Stimulated activated CD8-positive, alpha-beta memory T cell treated with anti-CD3 and anti-CD28 coated beads, Interleukin-4, amount 100 ng/mL, for 48 hours (primary cell): ENCODE data around the gene XG.
A peak's percentile ranks its signal among the peaks of the same experiment; 100 is the strongest.
"Not testable (repeated sequence)": the region's sequence is repeated elsewhere in the genome, so short reads cannot be mapped to it uniquely, and the experiment has no call there.

Source experiments
- DNase-seq: peaks from one replicate; pipeline ENCODE4 v3.0.0-alpha.2; 2020

XG gene, protein sequence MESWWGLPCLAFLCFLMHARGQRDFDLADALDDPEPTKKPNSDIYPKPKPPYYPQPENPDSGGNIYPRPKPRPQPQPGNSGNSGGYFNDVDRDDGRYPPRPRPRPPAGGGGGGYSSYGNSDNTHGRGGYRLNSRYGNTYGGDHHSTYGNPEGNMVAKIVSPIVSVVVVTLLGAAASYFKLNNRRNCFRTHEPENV

DNA sequence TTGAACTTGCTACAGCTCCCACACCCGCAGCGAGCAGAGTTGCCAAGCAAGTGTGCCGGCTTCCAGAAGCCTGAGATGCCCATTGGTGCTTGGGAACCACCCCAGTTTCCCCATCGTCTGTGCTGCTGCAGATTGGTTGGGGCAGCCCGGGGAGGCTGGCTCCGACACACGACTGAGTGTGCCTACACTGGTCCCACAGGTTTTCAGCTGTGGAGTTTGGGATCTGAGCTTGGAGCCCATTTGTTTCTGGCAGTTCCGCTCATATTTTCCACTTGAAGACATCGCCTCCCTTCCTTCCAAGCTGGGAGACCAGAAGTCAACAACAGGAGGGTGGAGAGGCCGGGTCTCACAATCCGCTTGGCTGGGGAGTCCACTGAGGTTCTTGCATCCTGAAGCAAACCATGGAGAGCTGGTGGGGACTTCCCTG, at the start of gene XG:
Gene XG, plus strand, starts transcription at position 167 of the 427 bp plus-strand sequence. Its CDS starts 235 bp downstream, at position 402.
- DNase-seq: not testable (repeated sequence)

DNA sequence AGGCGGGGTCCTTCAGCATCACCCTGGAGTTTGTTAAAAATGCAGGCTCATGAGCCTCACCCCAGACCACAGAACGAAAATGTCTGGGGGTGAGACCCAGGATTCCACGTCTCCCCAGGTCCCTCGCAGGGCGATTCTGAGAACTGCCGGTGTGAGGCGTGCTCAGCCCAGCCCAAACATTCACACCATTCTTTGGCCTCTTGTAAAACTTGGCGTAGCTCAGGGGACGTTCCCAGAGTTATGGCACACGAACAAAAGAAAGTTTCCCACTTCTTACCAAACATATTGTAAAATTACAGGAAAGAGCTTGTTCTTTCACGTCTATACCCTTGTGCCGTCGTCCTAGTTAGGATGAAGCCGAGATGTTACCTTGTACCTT, 47.9 kb upstream of the XG start:
- no peak for DNase-seq

DNA sequence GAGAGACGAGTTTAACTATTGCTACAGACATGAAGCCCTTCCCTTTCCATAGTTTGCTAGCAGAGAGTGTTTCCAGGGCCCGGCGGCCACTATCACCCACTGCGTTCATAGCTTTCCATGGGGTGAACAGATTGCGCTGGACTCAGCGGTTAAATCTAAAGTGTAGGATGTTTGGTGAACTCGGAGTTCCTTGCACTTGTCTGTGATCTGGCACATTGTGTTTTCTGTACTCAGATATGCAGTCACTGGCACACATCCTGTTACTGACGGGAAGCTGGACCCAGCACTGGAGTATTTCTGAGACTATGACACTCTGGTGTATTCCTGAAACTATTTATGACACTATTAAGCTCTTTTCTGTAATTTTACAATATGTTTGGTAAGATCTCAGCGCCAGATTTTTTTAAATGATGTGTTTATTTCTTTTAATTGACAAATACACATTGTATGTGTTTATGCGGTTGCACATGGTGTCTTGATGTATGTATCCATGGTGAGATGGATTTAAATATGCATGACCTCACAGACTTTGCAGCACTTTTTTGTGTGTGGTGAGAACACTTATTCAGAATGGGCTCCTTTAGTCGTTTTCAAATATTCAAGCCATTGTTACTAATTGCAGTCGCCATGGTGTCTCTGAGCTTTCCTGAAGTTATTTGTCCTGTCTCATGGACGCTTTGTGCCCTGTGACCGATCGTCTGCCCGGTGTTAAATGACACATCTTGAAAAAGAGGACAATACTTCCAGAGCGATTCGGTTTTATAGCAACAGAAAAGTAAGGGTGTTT, 46.6 kb upstream of the XG start:
- no peak for DNase-seq

DNA sequence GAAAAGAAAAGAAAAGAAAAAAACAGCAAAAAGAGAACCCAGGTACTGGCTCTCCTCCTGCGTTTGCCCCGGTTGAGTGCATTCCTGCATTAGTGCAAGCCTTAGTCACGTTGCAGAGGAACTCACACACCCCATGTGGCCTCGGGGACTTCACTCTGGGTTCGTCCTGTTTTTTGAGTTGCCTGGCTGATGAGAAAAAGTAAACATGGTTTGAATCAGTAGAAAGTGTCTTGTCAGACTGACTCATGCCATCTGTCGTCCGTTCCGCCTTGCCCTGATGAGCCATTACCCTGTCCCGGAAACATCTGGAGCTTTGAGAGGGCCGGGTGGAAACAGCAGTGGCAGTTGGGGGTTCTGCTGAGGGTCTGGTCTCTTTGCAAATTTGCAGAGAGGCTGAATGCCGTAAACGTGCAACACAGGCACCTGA, 44.5 kb upstream of the XG start:
- DNase-seq: peak; percentile 77

DNA sequence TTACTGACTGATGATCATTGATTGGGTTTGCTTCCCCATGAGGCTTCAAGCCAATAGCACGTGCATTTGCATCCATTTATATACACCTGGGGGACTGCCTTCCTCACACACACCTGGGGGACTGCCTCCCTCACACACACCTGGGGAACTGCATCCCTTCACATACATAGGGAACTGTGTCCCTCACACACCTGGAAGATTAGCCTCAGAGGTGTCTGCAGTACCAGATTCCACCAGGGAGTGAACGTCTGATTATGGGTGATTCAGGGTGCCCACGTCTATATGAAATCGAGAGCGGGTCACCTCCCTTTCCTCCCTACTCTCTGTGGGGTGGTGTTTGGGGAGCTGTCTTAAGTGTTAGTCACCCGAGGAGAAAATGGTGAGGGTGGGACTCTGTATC, 43.8 kb upstream of the XG start:
- DNase-seq: no peak

DNA sequence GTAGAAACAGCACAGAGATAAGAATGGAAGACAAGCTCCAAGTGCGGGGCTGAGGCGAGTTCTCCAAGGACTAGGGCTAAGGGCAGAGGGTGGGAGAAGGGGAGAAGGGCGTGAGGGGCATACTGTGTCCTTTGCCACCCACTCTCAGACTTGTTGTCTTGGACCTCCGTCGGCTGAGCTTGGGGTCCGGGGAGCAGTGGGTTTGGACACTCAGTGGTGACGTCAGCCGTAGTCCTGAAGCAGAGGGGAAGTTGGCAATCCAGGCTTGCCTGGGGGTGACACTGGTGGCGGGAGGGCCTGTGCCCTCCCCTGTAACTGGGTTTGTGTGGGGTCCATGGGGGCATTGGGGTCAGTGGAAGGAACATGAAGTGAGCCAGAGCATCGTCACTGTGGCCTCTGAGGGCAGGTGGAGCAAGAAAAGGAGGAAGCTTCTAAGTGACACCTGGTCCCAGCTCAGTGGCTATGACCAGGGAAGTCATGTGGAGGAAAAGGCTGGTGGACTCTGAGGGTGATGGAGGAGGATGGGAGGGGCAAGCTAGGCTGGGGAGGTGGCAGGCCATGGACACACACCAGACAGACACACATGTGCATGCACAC, 43.1 kb upstream of the XG start:
- DNase-seq: no peak

DNA sequence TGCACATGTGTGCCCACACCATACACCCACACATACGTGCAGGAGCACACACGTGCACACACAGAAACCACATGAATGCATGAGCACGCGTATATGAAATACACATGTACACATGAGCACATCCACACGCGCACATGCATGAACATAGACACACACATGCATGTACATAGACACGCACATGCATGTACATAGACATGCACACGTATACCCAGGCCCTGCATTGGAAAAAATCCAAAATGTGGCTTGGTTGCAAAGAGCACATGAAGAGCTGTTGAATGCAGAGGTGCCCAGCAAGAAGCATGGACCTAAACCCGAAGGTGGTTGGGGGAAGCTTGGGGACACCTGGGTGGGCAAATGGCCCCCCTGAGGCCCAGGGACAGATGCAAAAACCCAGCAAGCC, 42.3 kb upstream of the XG start:
- no peak for DNase-seq

DNA sequence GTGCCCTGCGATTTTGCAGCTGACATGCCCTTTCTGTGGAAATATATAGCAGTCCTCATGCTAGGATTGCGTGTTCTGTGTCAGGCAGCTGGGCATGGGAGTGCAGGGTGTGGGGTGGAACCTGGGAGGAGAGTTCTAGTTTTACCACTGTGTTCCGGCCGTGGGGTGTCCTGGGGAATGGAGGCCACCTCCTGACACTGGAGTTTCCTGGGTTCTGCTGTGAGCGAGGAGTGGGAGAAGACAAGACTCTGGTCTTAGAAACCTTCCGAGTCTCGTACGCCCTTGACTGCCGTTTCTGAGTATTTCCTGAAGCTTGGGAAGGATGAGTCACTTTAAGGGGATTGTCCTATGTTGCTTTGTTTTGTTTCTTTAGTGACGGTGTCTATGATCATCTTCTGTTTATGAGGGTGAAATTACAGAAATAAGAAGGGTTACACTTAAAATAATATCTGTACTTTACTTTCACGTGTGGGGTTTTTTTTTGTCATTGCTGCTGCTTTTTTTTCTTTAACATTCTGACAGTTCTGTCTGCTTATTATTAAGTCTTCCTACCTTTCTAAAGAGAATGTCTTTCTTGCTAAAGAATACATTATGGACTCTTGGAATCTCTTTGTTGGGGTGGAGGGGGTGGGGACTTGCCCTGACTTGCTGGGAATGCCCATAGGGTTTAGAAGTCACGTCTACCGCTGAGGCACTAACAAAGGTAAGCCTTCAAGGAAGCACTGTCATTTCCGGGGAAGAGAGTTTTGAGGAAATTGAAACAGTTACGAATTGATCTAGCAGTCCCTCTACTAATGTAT, 41.6 kb upstream of the XG start:
- DNase-seq: peak; percentile 59

DNA sequence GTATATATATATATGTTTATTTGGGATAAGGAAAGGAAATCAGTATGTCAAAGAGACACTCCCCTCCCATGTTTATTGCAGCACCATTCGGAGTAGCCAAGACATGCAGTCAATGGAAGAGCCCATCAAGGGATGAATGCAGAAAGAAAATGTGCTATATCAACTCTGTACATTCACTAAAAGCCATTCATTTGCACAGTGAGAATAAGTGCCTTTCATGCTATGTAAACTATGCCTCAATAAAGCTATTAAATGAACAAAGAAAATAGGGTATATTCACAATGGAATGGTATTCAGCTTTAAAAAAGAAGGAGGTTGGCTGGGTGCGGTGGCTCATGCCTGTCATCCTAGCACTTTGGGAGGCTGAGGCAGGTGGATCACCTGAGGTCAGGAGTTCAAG, 40.4 kb upstream of the XG start:
- DNase-seq: no peak

DNA sequence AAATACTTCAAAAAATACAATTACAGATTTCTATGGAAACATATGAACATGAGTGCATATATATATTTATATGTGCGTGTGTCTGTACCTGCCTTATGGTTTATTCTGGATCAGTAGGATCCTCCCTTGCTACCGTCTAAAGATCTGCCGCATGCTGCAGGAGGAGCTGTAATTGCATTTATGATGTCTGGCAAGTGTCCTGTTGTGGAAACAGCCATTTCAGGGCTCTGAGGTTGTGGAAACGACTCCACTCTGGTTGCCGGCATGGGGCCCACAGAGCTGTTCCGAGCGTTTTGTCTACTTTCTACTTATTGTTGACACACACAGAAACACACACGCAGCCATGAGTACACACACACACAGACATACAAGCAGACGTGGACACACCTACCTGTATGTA, 39.4 kb upstream of the XG start:
- DNase-seq: no peak

DNA sequence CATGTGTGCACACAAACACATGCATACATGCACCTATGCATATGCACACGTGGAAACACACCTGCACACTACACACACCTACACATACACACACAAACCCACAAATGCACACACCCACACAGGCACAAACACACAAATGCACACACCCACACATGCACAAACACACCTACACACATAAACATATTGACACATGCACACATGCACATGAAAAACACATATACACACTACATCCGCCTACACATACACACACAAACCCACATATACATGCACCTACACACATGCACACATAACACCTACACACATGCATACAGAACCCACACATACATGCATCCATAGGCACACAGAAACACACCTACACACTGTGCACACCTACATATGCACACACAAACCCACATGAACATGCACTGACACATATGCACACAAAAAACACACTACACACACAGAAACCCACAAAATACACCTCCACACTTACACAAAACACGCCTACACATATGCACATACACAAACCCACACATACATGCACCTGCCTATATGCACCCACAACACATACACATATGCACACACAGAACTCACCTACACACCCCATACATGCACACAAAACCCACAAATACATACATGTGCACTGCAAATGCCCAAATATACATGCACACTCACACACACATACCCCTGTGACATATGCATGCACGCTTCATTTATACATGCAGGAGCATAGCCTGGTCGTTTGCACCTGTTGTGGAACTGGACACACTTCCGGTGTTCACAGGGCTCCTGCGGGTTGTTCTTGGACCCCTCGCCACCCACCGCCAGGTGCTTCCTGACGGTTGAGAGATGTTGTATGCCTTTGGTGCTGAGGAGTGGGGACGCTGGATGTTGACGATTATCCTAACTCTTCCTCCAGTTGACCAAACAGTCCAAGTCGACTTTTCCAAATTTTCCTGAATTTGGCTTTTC, 38.7 kb upstream of the XG start:
- no peak for DNase-seq

DNA sequence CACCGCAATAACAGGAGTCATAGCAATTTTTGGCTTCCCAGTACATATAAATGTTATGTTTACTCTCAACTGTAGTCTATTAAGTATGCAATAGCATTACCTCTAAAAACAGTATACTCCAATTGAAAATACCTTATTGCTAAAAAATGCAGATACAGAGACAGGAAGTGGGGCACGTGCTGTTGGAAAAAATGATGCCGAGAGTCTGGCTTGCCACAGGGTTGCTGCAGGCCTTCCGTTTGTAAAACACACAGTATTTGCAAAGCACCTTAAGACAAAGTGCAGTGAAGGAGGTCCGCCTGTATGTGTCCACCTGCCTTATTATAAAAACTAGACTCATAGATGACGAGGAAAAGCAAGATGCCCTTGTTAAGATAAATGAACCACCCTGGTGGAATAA, 37.3 kb upstream of the XG start:
- DNase-seq: no peak

DNA sequence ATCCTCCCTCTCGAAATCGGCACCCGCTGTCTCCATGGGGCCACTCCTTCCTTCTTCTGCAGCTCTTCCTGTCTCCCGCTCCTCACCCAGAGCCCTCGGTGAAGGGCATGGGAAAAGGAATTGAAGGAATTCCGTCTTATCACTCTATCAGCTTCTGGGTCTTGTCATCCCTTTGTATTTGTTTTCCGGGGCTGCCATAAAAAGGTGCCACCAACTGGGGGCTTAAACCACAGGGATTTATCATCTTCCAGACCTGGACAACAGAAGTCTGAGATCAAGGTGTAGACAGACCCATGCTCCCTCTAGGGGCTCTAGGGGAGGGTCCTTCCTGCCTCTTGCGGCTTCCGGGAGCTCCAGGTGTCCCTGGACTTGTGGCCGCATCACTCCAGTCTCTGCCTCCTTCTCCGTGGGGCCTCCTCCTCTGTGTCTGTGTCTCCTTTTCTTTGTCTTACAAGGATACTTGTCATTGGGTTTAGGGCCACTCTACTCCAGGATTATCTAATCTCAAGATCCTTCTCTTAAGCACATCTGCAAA, 36.7 kb upstream of the XG start:
- no peak for DNase-seq

DNA sequence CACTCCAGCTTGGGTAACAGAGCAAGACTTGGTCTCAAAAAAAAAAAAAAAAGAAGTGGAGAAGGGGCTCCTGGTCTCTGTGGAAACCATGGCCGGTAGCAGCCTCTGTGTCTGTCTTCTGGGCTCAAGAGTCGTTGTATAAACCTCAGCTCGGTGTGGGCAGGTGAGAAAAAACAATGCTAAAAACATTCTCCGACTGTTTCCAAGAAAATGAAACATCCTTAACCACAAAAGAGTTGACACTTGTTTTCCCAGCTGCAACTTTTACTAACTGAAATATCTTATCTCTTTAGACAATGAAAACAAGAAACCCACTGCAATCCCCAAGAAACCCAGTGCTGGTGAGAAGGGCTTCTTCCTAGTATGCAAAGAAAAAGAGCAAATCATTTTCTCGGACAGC, 34.5 kb upstream of the XG start:
- DNase-seq: no peak

DNA sequence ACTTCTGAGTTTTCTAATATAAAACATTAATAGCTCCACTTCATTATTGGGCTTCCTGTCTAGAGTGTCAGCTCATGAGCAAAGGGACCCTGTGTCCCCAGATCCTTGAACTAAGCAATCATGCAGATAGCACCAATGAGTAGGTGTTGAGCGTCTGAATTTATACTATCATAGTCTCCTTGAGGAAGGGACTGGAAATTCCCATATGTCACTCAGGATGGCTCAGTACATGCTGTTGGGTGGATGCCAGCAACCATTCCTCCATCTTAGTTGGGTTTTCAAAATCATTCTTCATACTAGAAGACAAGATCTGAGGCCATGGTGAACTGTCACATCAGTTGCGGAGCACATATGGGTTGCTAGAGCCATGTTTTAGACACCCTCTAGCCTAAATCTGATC, 33.0 kb upstream of the XG start:
- no peak for DNase-seq

DNA sequence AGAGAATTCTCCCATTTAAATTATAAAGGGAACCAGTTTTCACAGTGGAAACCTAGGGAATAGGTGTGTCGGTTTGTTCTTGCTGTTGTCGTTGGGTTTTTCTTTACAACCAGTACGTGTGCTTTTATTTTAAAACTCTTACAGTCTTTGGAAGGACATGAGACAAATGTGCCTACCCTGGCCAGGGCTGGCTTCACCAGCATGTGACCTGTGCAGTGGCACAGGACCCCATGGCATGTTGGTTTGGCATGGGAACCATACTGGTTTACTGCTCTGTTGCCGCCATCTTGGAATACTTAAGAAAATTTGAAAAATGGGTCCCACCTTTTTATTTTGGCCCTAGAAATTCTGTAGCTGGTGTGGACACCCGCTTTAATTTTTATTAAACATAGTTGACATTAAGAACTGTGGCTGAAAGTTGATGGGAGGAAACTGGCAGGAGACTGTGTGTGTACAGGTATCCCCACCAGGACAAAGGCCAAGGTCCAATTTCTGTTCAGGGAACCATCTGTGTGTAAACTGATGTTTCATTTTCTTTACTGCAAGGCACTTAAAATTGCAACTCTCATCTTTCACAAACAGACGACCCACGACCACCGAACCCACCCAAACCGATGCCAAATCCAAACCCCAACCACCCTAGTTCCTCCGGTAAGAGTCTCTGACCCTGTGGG, 31.9 kb upstream of the XG start:
- no peak for DNase-seq

DNA sequence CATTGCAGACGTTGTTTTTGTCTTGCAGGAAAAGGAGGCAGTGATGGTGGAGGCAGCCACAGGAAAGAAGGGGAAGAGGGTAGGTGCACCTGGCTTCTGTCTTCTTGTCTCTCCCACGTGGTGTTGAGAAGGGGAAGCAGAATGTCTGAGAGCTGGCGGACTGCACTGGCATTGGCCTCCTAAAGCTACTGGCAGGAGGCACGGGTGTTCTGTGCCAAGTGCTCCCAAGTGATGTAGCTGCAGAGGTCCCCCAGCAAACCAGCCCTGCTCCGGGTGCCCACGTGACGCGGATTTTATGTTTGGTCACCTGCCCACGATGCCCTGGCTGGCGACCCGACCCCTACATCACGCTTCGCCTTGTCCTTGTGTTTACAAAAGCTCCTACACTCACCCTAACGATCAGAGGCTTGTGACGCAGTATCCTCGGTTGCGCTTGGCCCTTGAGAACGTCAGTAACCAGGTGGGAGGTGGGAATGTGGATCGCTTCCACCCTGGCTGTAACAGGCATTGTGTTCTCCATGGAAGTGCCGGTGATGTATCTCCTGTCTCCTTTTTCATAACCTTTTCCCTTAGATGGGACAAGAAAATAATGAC, 28.5 kb upstream of the XG start:
- DNase-seq: no peak

DNA sequence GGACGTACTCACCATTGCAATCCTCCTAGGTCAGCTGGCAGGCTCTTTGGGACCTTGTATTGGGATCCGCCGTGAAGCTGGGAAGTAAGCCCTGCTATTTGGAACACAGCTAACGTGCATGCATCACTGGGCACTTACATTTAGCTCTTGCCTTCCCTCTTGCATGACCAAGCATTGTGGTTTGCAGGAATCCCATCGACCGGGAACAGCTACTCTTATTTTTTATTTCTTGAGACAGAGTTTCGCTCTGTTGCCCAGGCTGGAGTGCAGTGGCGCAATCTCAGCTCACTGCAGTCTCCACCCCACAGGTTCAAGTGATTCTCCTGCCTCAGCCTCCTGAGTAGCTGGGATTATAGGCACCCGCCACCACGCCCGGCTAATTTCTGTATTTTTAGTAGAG, 24.6 kb upstream of the XG start:
- DNase-seq: not testable (repeated sequence)

DNA sequence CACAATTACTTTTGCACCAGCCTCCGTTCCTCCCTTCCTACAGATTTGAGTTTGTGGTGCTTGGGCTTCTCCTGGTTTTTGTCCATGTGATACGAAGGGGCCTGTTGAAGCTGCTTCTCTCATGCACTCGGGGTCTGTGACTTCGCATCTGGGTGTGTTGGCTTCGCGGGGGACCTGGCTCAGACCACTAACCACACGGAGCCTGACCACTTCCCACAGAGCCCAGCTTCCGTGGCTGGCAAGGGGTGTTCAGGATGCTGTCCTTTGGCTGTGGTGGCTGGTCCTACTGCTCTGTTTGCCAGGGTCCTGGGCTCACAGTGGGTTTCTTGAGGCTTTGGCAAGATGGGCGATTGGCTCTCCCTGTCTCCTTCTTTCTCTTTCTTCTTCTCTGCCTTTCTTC, 19.8 kb upstream of the XG start:
- DNase-seq: no peak

DNA sequence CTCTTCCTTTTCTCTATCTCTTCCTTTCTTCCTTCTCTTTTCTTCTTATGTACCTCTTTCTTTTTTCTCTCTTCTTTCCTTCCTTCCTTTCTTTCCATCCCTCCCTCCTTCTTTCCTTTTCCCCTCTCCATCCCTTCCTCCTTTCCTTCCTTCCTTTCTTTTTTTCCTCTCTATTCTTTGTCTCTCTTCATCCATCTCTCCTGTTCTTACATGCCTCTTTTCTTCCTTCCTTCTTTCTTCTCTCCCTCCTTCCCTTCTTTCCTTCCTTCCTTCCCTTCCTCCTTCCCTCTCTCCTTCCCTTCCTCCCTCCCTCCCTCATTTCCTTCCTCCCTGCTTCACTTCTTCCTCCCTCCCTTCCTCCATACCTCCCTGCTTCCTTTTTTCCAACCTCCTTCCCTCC, 19.2 kb upstream of the XG start:
- no peak for DNase-seq

DNA sequence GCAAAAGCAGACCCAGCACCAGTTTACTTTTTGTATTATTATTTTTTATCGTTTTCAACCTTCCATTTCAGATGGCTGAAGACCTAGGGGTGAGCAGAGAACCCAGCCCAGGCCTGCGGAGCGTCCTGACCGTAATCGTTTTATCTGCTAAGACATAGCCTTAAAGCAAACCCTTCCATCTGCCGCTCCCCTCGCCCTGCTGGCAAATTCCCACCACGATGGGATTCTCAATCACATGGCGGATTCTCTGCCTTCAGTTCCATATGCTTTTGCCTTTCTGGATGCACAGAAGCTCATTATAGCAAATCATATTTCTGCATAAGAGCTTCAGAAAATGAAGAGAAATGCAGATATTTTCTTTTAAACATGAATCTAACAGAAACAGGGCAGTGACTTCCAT, 18.6 kb upstream of the XG start:
- no peak for DNase-seq
